NCI-H2227 (cell line): Measurements from ENCODE around the gene HTRA3.

ENCODE experiments used
- DNase-seq: peaks from one replicate; lab custom pipeline; 2025; ENCODE audit not compliant: unreplicated experiment; lab: John Stamatoyannopoulos, UW

The HTRA3 gene

GRCh38 chr4:8269535-8270417, at the start of gene HTRA3:
Gene HTRA3 (plus strand): TSS chr4:8269754. CDS start chr4:8269969, 215 bp downstream.
- DNase-seq, result peak; percentile 47

- no peak for DNase-seq
These were observed 48.7 kb upstream of the HTRA3 start for GRCh38 chr4:8220661-8221450.

GRCh38 chr4:8221476-8221875, 48.1 kb upstream of the HTRA3 start:
- no peak for DNase-seq

- no peak for DNase-seq
These were observed 47.6 kb upstream of the HTRA3 start for GRCh38 chr4:8221985-8222384.

- no peak for DNase-seq
These were observed 46.8 kb upstream of the HTRA3 start for GRCh38 chr4:8222609-8223388.

- DNase-seq, result no peak
These were observed 45.1 kb upstream of the HTRA3 start for GRCh38 chr4:8224267-8224974.

GRCh38 chr4:8224975-8225625, 44.5 kb upstream of the HTRA3 start:
- DNase-seq, result no peak

GRCh38 chr4:8225706-8226443, 43.7 kb upstream of the HTRA3 start:
- DNase-seq, result peak; percentile 34

- DNase-seq, result no peak
These were observed 42.3 kb upstream of the HTRA3 start for GRCh38 chr4:8227201-8227770.

GRCh38 chr4:8227771-8228318, 41.7 kb upstream of the HTRA3 start:
- no peak for DNase-seq

- no peak for DNase-seq
These were observed 41.0 kb upstream of the HTRA3 start for GRCh38 chr4:8228319-8229250.

GRCh38 chr4:8229331-8229975, 40.1 kb upstream of the HTRA3 start:
- DNase-seq, result no peak

- DNase-seq, result no peak
These were observed 39.5 kb upstream of the HTRA3 start for GRCh38 chr4:8230033-8230432.

- no peak for DNase-seq
These were observed 38.7 kb upstream of the HTRA3 start for GRCh38 chr4:8230891-8231290.

- no peak for DNase-seq
These were observed 38.0 kb upstream of the HTRA3 start for GRCh38 chr4:8231551-8232049.

- DNase-seq, result no peak
These were observed 36.8 kb upstream of the HTRA3 start for GRCh38 chr4:8232748-8233147.
